ENCODE measurements around the gene NCK2.

NCK2 gene

DNA sequence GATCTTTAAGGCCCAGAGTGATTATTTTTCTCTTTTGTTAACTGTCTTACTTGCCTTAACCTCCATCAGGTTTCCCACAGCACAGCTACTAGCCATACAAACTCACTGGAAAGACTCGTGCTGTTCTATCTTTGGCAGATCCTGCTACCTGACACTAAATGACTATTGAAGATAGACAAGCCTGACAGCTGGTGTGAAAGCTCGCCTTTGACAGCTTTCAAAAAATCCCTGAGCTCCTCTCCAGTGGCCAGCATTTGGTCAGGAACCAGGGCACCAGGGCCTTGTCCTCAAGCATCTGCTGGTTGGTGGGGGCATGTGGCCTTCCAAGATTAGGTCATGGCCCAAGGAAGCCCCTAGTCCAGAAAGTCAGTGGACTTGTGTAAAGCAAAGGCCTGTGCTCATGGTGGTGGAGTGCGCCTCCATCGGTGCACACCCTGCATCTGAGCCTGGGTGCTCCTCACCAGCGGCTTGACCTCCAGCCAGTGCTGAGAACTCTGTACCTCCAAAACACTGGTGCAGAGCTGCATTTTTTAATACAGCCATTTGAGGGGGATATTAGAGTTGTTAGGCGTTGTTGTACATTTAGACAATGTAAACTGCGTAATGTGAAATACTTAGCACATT is 158.5 kb downstream of the NCK2 start:
- no peak for DNase-seq

GRCh38 chr2:105904938-105905337 is 160.2 kb downstream of the NCK2 start:
- no peak for DNase-seq

DNA sequence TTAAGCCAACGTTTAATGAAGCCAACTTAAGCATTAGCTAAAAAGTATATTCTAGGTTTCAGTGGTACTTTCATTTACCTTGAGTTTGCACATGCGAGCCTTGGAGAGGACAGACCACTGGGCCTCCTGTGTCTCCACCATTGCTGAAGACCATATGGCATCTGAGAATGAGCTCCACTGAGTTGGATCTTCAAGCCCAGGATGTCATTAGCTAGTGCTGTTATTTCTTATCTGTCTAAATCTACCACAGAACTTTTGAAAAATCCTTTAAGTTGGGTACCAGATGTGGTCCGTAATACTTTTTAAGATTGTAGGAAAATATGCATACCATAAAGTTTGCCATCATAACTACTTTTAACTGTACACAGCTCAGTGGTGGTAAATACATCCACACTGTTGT is 161.8 kb downstream of the NCK2 start:
- no peak for DNase-seq

DNA sequence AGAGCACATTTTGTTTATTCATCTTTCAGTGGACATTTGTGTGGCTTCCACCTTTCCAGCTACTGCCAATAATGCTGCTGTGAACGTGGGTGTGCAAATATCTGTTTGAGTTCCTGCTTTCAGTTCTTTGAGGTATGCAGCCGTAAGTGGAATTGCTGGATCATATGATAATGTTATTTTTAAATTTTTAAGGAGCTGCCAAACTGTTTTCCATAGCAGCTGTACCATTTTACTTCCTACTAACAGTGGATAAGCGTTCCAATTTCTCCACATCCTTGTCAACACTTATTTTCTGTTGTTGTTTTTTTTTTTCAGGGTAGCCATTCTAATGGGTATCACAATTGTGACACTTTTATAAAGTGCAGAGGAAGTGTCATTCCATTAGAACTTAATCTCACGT is 162.5 kb downstream of the NCK2 start:
- no peak for DNase-seq

DNA sequence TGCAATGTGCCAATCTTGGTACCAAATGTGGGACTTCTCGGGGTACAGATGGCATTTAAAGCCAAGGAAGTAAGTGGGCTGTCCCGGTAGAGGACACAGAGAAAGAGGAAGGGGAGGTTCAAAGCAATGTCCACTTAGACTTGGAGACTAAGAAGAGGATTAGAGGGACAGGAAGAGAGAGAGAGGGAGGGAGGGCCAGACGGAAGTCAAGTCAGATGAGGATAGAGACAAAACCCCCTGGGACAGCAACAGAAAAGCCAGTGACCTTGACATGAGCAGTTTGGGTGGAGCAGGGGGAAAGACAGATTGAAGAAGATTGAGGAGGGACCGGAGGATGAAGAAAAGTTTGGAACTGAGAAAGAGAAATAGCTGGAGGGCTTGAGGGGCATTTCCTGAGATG is 164.5 kb downstream of the NCK2 start:
- DNase-seq = no peak

DNA sequence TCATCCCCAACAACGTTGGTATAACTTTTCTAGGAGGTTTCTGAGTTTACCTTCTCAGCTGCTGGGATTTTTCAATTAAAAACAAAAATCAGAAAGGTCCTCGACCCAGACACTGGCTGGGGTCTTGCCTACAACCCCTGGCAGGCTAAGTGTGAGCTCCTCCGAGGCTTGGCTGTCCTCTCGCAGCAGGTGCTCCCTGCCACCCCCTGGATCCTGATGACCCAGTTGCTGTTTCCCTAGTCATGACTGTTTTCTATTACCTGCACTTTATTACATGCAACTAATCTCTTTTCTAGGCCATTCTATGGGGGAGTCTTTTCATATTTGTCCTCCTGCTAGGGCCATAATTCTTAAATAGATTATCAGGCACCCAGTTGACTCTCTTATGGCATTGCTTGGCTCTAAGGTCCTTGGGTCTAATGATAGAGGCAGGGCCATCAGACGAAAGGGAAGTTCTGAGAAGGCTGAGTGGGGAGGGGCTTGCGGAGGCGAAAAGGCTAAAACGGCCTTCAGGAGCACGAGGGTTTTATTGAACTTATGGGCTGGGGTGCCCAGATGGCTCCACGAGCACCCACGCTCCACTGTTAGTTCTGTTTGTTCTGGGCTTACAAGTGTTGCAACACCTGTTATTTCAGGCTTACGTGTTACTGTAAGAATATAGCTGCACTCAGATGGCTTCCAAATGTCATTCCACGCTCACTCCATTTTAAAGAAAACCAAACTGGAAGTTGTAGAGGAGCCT is 166.0 kb downstream of the NCK2 start:
- DNase-seq = peak; percentile 73 to 89

DNA sequence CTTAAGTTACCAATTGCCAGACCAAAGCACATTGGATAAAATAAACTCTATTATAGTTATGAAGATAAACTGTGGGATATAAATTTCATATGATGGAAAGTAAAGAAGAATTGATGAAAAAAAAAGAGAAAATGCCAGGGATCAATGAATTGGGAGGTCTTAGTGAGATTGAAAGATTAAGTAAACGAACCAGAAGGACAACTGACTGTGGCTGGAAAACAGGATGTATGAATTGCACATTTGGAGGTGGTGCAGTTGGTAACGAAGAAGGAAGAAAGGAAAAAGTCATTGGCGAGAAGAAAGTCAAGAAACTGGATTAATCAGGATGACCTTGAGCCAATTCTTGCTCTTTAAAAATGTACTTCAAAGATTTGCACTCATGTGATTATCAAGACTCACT is 166.7 kb downstream of the NCK2 start:
- no peak for DNase-seq

DNA sequence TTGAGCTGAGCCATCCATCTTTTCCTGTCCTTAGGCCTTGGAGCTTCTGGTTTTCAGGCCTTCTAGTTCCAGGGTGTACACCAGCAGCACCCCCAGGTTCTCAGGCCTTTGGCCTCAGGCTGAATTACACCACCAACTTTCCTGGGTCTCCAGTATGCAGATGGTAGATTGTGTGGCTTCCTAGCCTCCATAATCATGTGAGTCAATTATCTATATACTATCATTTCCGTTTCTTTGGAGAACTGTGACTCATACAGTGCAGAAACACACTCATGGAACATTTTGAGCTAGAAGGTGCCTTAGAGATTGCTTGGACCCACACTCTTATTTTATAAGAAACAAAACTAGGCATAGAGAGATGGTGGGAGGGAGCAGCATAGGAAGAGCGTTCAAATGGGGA is 167.4 kb downstream of the NCK2 start:
- DNase-seq = no peak

- DNase-seq = no peak
Measured at GRCh38 chr2:105915005-105915558, 170.4 kb downstream of the NCK2 start.

- no peak for DNase-seq
Measured at GRCh38 chr2:105917226-105917625, 172.5 kb downstream of the NCK2 start.

GRCh38 chr2:105917688-105918087 is 173.0 kb downstream of the NCK2 start:
- no peak for DNase-seq

GRCh38 chr2:105919191-105919811 is 174.6 kb downstream of the NCK2 start:
- no peak for DNase-seq

DNA sequence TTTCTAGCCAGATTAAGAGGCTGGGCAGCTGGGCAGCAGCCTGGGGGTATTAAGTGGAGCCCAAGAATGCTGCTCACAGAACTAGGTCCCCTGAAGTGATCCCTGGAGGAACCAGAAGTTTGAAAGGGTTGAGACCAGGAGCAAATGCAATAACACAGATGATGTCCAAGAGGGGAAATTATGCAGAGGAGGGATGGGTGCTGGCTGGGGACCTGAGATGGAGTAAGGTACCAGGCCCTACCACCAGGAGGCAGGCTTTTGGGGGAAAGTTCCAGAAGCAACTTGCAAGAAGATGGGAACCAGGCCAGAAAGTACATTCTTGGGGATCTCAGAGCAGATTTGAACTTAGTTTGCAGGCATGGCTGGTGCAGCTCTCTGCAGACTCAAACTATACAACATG is 175.1 kb downstream of the NCK2 start:
- DNase-seq = no peak

- no peak for DNase-seq
Measured at GRCh38 chr2:105924271-105924670, 179.6 kb downstream of the NCK2 start.

GRCh38 chr2:105924932-105925331 is 180.2 kb downstream of the NCK2 start:
- DNase-seq = no peak

DNA sequence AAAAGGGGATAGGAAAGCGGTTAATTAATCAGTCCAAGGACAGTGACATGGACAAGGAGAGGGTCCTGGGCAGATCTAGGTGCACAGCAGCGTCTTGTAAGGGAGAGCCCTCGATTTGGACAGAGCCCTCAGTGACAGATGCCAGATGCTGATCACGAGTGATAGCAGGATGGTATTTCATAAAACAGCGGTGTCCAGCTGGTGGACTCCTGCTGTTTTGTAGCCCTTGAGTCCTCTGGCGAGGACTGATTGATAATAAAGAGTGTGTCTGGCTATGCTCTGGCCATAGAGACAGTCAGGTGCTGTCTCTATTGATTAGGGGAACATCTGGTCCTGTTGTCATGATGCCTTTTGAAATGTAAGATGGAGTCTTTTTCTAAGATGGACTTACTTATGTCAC is 180.7 kb downstream of the NCK2 start:
- peak; percentile 52 to 81 for DNase-seq

DNA sequence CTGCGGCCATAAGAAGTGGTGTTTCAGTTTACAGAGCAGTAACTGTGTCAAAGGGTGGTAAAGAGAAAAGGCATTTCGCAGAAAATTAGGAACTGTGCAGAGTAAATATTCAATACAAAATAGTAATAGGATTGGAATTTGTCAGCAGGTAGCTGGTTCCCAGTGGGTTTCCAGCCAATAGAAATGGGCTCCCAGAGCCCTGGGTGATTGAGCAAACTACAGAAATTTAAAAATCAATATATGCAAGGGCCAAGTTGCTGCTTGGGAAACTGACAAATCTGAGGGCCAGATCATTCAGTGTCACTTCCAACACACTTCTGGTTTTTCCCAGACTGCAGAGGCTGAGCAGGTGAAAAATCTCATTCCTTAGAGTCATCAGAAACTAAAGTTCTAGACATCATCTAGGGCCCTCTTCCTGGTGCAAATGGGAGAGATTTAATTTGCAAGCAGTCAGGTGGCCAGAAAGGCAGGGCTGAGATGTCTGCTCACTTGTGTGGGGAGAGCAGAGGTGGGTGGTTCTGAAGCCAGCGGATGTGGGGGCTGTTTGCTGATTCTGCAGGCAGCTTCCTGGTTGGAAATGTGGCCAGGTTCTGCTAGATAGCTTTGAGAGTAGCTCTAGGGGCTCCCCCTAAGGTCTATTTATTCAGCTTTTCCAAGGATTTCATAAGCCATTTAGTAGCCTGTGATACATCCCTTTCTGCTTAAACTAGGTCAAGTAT is 182.4 kb downstream of the NCK2 start:
- no peak for DNase-seq

- DNase-seq = no peak
Measured at GRCh38 chr2:105928086-105928485, 183.4 kb downstream of the NCK2 start.

- no peak for DNase-seq
Measured at GRCh38 chr2:105928563-105928962, 183.9 kb downstream of the NCK2 start.

DNA sequence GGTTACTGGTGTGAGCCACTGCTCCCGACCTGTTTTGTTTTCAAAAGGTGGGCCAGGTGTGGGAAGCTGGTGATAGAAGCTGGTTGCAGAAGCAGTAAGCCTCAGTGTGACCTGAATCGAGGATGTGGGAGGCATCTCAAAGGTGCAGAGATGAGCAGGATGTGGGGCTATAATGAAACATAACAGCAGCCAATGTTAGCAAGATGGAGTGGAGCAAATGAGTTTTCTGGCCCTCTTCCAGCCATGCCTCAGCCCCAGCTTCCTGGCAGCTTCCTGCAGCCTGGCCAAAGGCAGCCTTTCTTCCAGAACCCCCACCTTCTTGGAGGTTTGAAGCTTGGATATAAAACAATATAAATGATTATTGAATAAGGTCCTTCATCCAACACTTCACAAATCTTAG is 184.8 kb downstream of the NCK2 start:
- DNase-seq = no peak

GRCh38 chr2:105932582-105932981 is 187.9 kb downstream of the NCK2 start:
- DNase-seq = no peak

GRCh38 chr2:105933906-105934305 is 189.2 kb downstream of the NCK2 start:
- no peak for DNase-seq

GRCh38 chr2:105934467-105934866 is 189.8 kb downstream of the NCK2 start:
- DNase-seq = no peak
